Measurements from ENCODE around the gene PIP4K2C. TPM values are rescaled to one million over a fixed set of nuclear protein-coding genes. Genes with fewer than 3 reads are reported as not detected.
A peak's percentile ranks its signal among the peaks of the same experiment; 100 is the strongest.

PIP4K2C gene
- total RNA-seq, 1 experiment from 2014 or later = 37.1 TPM

DNA sequence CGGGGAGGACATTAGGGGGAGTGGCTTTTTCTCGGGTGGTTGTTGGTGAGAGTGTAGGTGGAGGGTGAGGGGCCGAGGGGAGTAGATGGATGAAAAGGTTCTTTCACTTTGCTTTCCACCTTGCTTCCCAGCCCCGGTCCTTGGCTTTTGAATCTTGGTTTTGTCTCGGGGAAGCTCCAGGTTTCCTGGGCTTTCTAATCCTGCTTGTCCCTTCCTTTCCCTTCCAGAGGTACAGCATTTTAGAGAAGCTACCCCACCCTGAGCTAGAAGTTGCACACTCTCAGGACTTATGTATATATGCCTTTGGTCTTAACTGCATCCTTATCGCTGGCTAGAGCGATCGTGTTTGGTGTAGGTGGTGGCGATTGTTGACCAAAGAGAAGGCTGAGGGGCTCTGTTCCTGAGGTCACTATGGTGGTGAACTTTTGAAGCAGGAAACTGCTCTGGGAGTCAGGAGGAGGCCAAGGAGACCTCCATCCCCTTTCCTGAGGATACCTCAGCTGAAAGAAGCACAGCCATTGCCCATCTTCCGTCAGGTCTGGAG, 862 bp downstream of the PIP4K2C start:
- H2BK15ac ChIP-seq (ENCODE audit: low read depth, low read length) = no peak overlapping the region
- TF ChIP-seq, protein P1, sequence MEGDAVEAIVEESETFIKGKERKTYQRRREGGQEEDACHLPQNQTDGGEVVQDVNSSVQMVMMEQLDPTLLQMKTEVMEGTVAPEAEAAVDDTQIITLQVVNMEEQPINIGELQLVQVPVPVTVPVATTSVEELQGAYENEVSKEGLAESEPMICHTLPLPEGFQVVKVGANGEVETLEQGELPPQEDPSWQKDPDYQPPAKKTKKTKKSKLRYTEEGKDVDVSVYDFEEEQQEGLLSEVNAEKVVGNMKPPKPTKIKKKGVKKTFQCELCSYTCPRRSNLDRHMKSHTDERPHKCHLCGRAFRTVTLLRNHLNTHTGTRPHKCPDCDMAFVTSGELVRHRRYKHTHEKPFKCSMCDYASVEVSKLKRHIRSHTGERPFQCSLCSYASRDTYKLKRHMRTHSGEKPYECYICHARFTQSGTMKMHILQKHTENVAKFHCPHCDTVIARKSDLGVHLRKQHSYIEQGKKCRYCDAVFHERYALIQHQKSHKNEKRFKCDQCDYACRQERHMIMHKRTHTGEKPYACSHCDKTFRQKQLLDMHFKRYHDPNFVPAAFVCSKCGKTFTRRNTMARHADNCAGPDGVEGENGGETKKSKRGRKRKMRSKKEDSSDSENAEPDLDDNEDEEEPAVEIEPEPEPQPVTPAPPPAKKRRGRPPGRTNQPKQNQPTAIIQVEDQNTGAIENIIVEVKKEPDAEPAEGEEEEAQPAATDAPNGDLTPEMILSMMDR (conservative IDR thresholded peaks at IDR 0.05) = no peak
- no peak overlapping the region for H2BK12ac ChIP-seq (ENCODE audit: insufficient read length, low read depth, low read length)
- H2BK120ac ChIP-seq (ENCODE audit: low read depth, low read length, poor library complexity, severe bottlenecking) = no peak overlapping the region
- peaks cover 8% of the 10 kb centered on the region for H3K79me1 ChIP-seq (ENCODE audit: insufficient read depth, low read depth, low read length, poor library complexity, severe bottlenecking)
- H3K9ac ChIP-seq (ENCODE audit: extremely low read depth, insufficient read length, low read length) = peak overlapping the region; percentile 35
- no peak overlapping the region for H4K91ac ChIP-seq (ENCODE audit: insufficient read length, low read depth, low read length)
- no peak for DNase-seq
- H3K56ac ChIP-seq (ENCODE audit: insufficient read length, low read depth, low read length) = no peak overlapping the region
- no peak overlapping the region for H2BK5ac ChIP-seq (ENCODE audit: insufficient read length, low read length)
- no peaks in the 10 kb centered on the region for H3K27me3 ChIP-seq (ENCODE audit: insufficient read depth, low read length)
- Mint-ChIP-seq H3K9me3 (no peaks in the 10 kb centered on the region), H3K36me3 (ENCODE audit: insufficient read depth in 1 of 3, low read depth in 3 of 3) (peaks cover 0 to 20% (median 10%) of the 10 kb centered on the region in 3 experiments; a peak in 6 of 7 replicates), H3K27ac (peak overlapping the region in 1 of 3 experiments; percentile 91; a peak in 1 of 7 replicates), H3K4me3 (peak overlapping the region; percentile 84 to 93), H3K4me1 (peaks cover 15 to 20% of the 10 kb centered on the region in 2 experiments), H3K27me3 (ENCODE audit: low read depth) (no peaks in the 10 kb centered on the region)
- H3K9me3 ChIP-seq (ENCODE audit: control insufficient read depth, low read depth, low read length) = no peaks in the 10 kb centered on the region
- H3K18ac ChIP-seq (ENCODE audit: insufficient read length, low read depth, low read length) = no peak overlapping the region
- no peak overlapping the region for H4K8ac ChIP-seq (replicated peaks; ENCODE audit: insufficient read length, low read depth, low read length)
- peaks cover 3% of the 10 kb centered on the region; the same call in 1 of the 2 replicates for H3K79me2 ChIP-seq (ENCODE audit: insufficient read depth, low read length)
- no peak overlapping the region for H2AFZ ChIP-seq (ENCODE audit: low read length)
- no peak overlapping the region for H3T11ph ChIP-seq (ENCODE audit: low read length)
- H3K14ac ChIP-seq (ENCODE audit: insufficient read depth, low read length) = no peak overlapping the region
- peak overlapping the region; percentile 58 for H3K4me2 ChIP-seq (ENCODE audit: insufficient read depth, insufficient read length, low read length)
- no peak overlapping the region for H4K5ac ChIP-seq (ENCODE audit: insufficient read length, low read depth, low read length)
- no peak overlapping the region for H3K23ac ChIP-seq (ENCODE audit: insufficient read length, low read depth, low read length)
- H3K4me1 ChIP-seq (ENCODE audit: insufficient read depth, low read length) = peaks cover 5% of the 10 kb centered on the region; the same call in 1 of the 2 replicates
- peaks cover 16% of the 10 kb centered on the region for H3K23me2 ChIP-seq (ENCODE audit: insufficient read length, low read depth, low read length, poor library complexity, severe bottlenecking)
- H3K4ac ChIP-seq (ENCODE audit: low read depth, low read length) = no peak overlapping the region
- WGBS (ENCODE audit: extremely low coverage, insufficient read length, low lambda C conversion rate) = no CpG with 5 or more reads among the region's 10 CpGs
- H4K20me1 ChIP-seq (ENCODE audit: control insufficient read depth, insufficient read depth, insufficient read length) = no peaks in the 10 kb centered on the region
- no peak overlapping the region for H2BK20ac ChIP-seq (ENCODE audit: low read depth, low read length, poor library complexity, severe bottlenecking)
- no peak overlapping the region for H3K27ac ChIP-seq (ENCODE audit: insufficient read length, low read depth, low read length)
- no peak overlapping the region for H2AK5ac ChIP-seq (ENCODE audit: insufficient read length, low read length)

Measured in H9 (cell line).